HG03558 (cell line): ENCODE data around the gene TNFSF13.

Source experiments
- ATAC-seq: cut with Tn5 transposase; IDR thresholded peaks from one replicate; pipeline ENCODE4 v1.9.1; 2021; ENCODE audit warnings: moderate number of reproducible peaks; ENCODE audit not compliant: unreplicated experiment; ENCODE audit errors: extremely low read depth

TNFSF13 gene

GRCh38 chr17:7551396-7551795 is 7.2 kb upstream of the TNFSF13 start:
- no peak for ATAC-seq

- ATAC-seq: peak; percentile 48
Observed at GRCh38 chr17:7552621-7553051, 5.9 kb upstream of the TNFSF13 start.

- no peak for ATAC-seq
Observed at GRCh38 chr17:7553356-7553755, 5.2 kb upstream of the TNFSF13 start.

GRCh38 chr17:7555320-7555948 is 3.1 kb upstream of the TNFSF13 start:
- no peak for ATAC-seq

- no peak for ATAC-seq
Observed at GRCh38 chr17:7556627-7557026, 1.9 kb upstream of the TNFSF13 start.

GRCh38 chr17:7557147-7557764 is 1.3 kb upstream of the TNFSF13 start:
- ATAC-seq: no peak

GRCh38 chr17:7557775-7558543 is 591 bp upstream of the TNFSF13 start:
- ATAC-seq: no peak

- no peak for ATAC-seq
Observed at GRCh38 chr17:7559320-7560171, 996 bp downstream of the TNFSF13 start.

GRCh38 chr17:7560172-7561027 is 1.9 kb downstream of the TNFSF13 start:
- no peak for ATAC-seq

GRCh38 chr17:7561028-7561575 is 2.6 kb downstream of the TNFSF13 start:
- no peak for ATAC-seq

- ATAC-seq: no peak
Observed at GRCh38 chr17:7561589-7562207, 3.1 kb downstream of the TNFSF13 start, which contains the start of gene SENP3. SENP3 (plus strand) TSS chr17:7561919; CDS start chr17:7563077, 1,158 bp downstream.

GRCh38 chr17:7562208-7562605 is 3.7 kb downstream of the TNFSF13 start:
- no peak for ATAC-seq

- no peak for ATAC-seq
Observed at GRCh38 chr17:7563115-7563869, 4.7 kb downstream of the TNFSF13 start.

GRCh38 chr17:7569571-7569970 is 11.0 kb downstream of the TNFSF13 start:
- no peak for ATAC-seq

GRCh38 chr17:7570351-7570750 is 11.8 kb downstream of the TNFSF13 start:
- no peak for ATAC-seq

- no peak for ATAC-seq
Observed at GRCh38 chr17:7572338-7572587, 13.7 kb downstream of the TNFSF13 start.

GRCh38 chr17:7572588-7573323 is 14.2 kb downstream of the TNFSF13 start:
- ATAC-seq: peak; percentile 76
